ENCODE measurements around the gene SLC12A8.

- TF ChIP-seq CTCF (conservative IDR thresholded peaks at IDR 0.05; ENCODE audit: low read depth, low read length) (no peak), EZH2 (IDR thresholded peaks at IDR 0.05; ENCODE audit: borderline replicate concordance, low read depth, low read length, poor library complexity, severe bottlenecking) (no peak)
Measured at GRCh38 chr3:125239266-125239665, 26.7 kb upstream of the SLC12A8 start.
